BJ (cell line): ENCODE results near the gene TRMT2A. TPM values are rescaled to one million over a fixed set of nuclear protein-coding genes. Genes with fewer than 3 reads are reported as not detected.

Source experiments
- CTCF ChIA-PET: fragments of 350-600 bp; formaldehyde crosslinking; extraction: SDS; loops from one replicate; lab custom pipeline; 2021; ENCODE audit warnings: antibody characterized with exemption, inconsistent platforms; lab: Yijun Ruan, JAX
- POLR2A ChIA-PET: fragments of 300-600 bp; sonication (Branson Sonifier 250); formaldehyde crosslinking; extraction: SDS; loops from one replicate; lab custom pipeline; 2021; ENCODE audit warnings: antibody characterized with exemption; lab: Charles Lee
- DNase-seq: peaks from one replicate; pipeline ENCODE4 v3.0.0-alpha.2; 2011; ENCODE audit warnings: low read depth
- H3K27me3 ChIP-seq: 2 replicates; pipeline ENCODE4 v1.6.0; 2011; ENCODE audit warnings: low read length; ENCODE audit not compliant: control insufficient read depth, insufficient read depth
- H3K36me3 ChIP-seq: 2 replicates; pipeline ENCODE4 v1.5.1; 2011; ENCODE audit warnings: low read length; ENCODE audit not compliant: control insufficient read depth, insufficient read depth
- H3K4me3 ChIP-seq: 2 replicates; pipeline ENCODE4 v1.5.1; 2011; ENCODE audit warnings: low read depth, mild to moderate bottlenecking, control low read depth, low read length
- CTCF ChIP-seq: IDR thresholded peaks from 2 replicates; pipeline ENCODE4 v1.5.1; 2011; ENCODE audit warnings: low read depth, mild to moderate bottlenecking, control low read depth, inconsistent platforms, low read length, moderate library complexity; ENCODE audit not compliant: insufficient read depth
- polyA plus RNA-seq: library from polyadenylated mRNA; depleted of rRNA; stranded (reverse); fragments of >200 nt; gene quantifications from 2 replicates; pipeline ENCODE4 v1.2.3, GENCODE V29; 2011

TRMT2A gene
- polyA plus RNA-seq, 1 experiment = 34.2 TPM

DNA sequence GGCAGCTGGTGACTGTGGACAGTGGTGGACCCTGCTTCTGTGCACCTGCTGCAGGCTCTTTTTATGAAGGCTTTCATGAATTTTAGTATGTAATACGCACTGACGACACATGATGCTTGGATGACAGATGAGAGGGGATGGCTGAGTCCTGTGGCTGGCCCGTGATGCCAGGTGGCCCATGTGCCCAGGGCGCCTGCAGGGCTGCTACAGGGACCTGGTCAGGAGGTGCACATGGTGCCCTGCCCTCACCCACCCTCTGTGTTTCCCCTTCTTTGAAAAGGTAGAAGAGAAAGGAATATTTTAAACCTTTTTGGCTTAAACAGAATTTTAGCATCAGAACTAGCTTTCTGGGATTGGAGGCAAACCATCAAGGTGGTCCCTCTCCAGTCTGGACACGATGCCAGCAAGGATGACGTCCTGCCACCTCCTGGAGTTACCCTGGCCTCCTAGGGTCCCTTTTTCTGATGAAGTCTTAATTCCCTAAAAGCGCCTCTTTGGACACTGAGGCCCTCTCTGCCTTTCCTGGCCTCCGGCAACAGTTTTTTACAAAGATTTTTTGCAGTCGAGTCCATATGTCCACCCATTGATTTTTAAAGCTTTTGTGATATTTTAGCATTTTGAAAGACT lies 6.6 kb downstream of the TRMT2A start:
- TF ChIP-seq CTCF = no peak
- ChIA-PET POLR2A (no interaction called here), CTCF (interaction anchor here (0.9 to 1.3 kb wide), 2 partner anchors 9 to 47 kb away, joined by 3 read pairs; no protein-coding TSS in a partner anchor)
- no peak for DNase-seq
- Histone ChIP-seq H3K4me3 (no peak overlapping the region), H3K27me3 (no peaks in the 10 kb centered on the region), H3K36me3 (peaks cover 67% of the 10 kb centered on the region)

GRCh38 chr22:20109411-20110358 lies 7.3 kb downstream of the TRMT2A start:
- Histone ChIP-seq H3K4me3 (no peak overlapping the region), H3K36me3 (peaks cover 66% of the 10 kb centered on the region), H3K27me3 (no peaks in the 10 kb centered on the region)
- POLR2A ChIA-PET = no interaction called here
- no peak for TF ChIP-seq CTCF
- CTCF ChIA-PET = interaction anchor here (0.9 to 1.3 kb wide), 2 partner anchors 9 to 47 kb away, joined by 3 read pairs; no protein-coding TSS in a partner anchor
- no peak for DNase-seq

- POLR2A ChIA-PET = no interaction called here
- no peak for TF ChIP-seq CTCF
- DNase-seq = no peak
- no peaks in the 10 kb centered on the region for H3K27me3 ChIP-seq
- H3K36me3 ChIP-seq = peaks cover 65% of the 10 kb centered on the region
- CTCF ChIA-PET = no interaction called here
- H3K4me3 ChIP-seq = no peak overlapping the region
Observed at GRCh38 chr22:20108757-20109230, 8.2 kb downstream of the TRMT2A start.

GRCh38 chr22:20107951-20108756 lies 8.9 kb downstream of the TRMT2A start:
- no peak for DNase-seq
- TF ChIP-seq CTCF = no peak
- H3K36me3 ChIP-seq = peaks cover 62% of the 10 kb centered on the region
- CTCF ChIA-PET = interaction anchor here (1.6 kb wide), 1 partner anchor 11 kb away, joined by 4 read pairs; no protein-coding TSS in a partner anchor
- POLR2A ChIA-PET = no interaction called here
- no peaks in the 10 kb centered on the region for H3K27me3 ChIP-seq
- H3K4me3 ChIP-seq = no peak overlapping the region
